ENCODE data around the gene CNFN. TPM values are rescaled to one million over a fixed set of nuclear protein-coding genes. Genes with fewer than 3 reads are reported as not detected.

The CNFN gene
- total and polyA plus RNA-seq, 9 donors, result 0.47 to 0.91 TPM; not detected in 7

GRCh38 chr19:42355896-42356295 lies 34.2 kb downstream of the CNFN start:
- 91 to 98% (median 94%) methylated on average over 9 to 12 of the region's 12 CpGs for WGBS, 3 donors
- no peaks in the 10 kb centered on the region for H3K4me1 ChIP-seq (ENCODE audit: insufficient read depth)
- no peak for DNase-seq
- no peaks in the 10 kb centered on the region for H3K27me3 ChIP-seq
- intact Hi-C loops (cut with DNase I), result no loop called here
- H3K27ac ChIP-seq, result no peak overlapping the region
- no peak for TF ChIP-seq EP300 (IDR thresholded peaks at IDR 0.05)
- no peak for TF ChIP-seq POLR2A (IDR thresholded peaks at IDR 0.05)
- H3K36me3 ChIP-seq, result no peaks in the 10 kb centered on the region
- H3K9me3 ChIP-seq, result no peaks in the 10 kb centered on the region
- H3K4me3 ChIP-seq, result no peak overlapping the region

GRCh38 chr19:42353341-42354015 lies 36.6 kb downstream of the CNFN start:
- Histone ChIP-seq H3K4me3 (no peak overlapping the region), H3K27ac (no peak overlapping the region), H3K27me3 (no peaks in the 10 kb centered on the region), H3K9me3 (no peaks in the 10 kb centered on the region), H3K36me3 (no peaks in the 10 kb centered on the region), H3K4me1 (ENCODE audit: insufficient read depth) (no peaks in the 10 kb centered on the region)
- DNase-seq, result no peak
- 90 to 94% (median 91%) methylated on average over 19 to 29 of the region's 29 CpGs for WGBS, 3 donors
- TF ChIP-seq EP300 (IDR thresholded peaks at IDR 0.05), result no peak
- no peak for TF ChIP-seq POLR2A (IDR thresholded peaks at IDR 0.05)
- no peak for TF ChIP-seq CTCF (IDR thresholded peaks at IDR 0.05)
- intact Hi-C loops (cut with DNase I), result no loop called here

- Histone ChIP-seq H3K4me3 (no peak overlapping the region), H3K27ac (no peak overlapping the region), H3K9me3 (no peaks in the 10 kb centered on the region), H3K36me3 (no peaks in the 10 kb centered on the region), H3K27me3 (no peaks in the 10 kb centered on the region), H3K4me1 (ENCODE audit: insufficient read depth) (no peaks in the 10 kb centered on the region)
- DNase-seq, result no peak
- TF ChIP-seq CTCF (IDR thresholded peaks at IDR 0.05) (no peak), EP300 (IDR thresholded peaks at IDR 0.05) (no peak), POLR2A (IDR thresholded peaks at IDR 0.05) (no peak)
- intact Hi-C loops (cut with DNase I), result no loop called here
- 87 to 92% (median 89%) methylated on average over 30 to 31 of the region's 31 CpGs for WGBS, 3 donors
Observed at GRCh38 chr19:42352301-42353259, 37.5 kb downstream of the CNFN start.

- H3K27ac ChIP-seq, result no peak overlapping the region
- no peaks in the 10 kb centered on the region for H3K9me3 ChIP-seq
- no peak overlapping the region for H3K4me3 ChIP-seq
- no peaks in the 10 kb centered on the region for H3K36me3 ChIP-seq
- 87 to 89% (median 88%) methylated on average over 19 to 21 of the region's 21 CpGs for WGBS, 3 donors
- intact Hi-C loops (cut with DNase I), result no loop called here
- H3K27me3 ChIP-seq, result no peaks in the 10 kb centered on the region
- no peaks in the 10 kb centered on the region for H3K4me1 ChIP-seq (ENCODE audit: insufficient read depth)
- DNase-seq, result no peak
- TF ChIP-seq CTCF (IDR thresholded peaks at IDR 0.05) (no peak), POLR2A (IDR thresholded peaks at IDR 0.05) (no peak), EP300 (IDR thresholded peaks at IDR 0.05) (no peak)
Observed at GRCh38 chr19:42351079-42351735, 38.9 kb downstream of the CNFN start.

All from ovary (tissue), 9 donors.